ENCODE data around the gene ANAPC5. TPM values are rescaled to one million over a fixed set of nuclear protein-coding genes. Genes with fewer than 3 reads are reported as not detected.
"Not testable (repeated sequence)": the region's sequence is repeated elsewhere in the genome, so short reads cannot be mapped to it uniquely, and the experiment has no call there.

ANAPC5 gene
- total RNA-seq, 1 donor from 2014 or later: 53.4 TPM

DNA sequence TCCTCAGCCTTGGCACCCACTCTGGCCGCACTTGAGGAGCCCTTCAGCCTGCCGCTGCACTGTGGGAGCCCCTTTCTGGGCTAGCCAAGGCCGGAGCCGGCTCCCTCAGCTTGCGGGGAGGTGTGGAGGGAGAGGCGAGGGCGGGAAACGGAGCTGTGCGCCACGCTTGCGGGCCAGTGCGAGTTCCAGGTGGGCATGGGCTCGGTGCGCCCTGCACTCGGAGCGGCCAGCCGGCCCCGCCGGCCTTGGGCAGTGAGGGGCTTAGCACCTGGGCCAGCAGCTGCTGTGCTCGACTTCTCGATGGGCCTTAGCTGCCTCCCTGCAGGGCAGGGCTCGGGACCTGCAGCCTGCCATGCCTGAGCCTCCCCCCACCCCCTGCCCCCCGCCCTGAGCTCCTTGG is 22.1 kb upstream of the ANAPC5 start:
- DNase-seq (ENCODE audit: low spot score); intact Hi-C loops (cut with DNase I): not testable (repeated sequence)

DNA sequence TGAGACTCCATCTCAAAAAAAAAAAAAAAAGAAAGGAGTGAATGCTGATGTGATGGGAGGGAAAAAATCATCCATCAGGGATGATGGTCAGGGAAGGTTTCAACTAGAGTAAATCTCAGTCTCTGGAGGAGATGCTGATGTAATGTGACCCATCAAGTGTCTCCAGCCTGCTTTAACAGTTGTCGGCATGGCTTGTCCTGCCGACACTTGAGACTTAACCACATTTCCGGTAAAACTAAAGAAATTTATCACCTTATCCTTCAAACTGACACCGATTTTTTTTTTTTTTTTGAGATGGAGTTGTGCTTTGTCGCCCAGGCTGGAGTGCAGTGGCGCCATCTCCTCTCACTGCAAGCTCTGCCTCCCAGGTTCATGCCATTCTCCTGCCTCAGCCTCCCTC is 21.5 kb upstream of the ANAPC5 start:
- no peak for DNase-seq (ENCODE audit: low spot score)
- intact Hi-C loops (cut with DNase I): no loop called here

DNA sequence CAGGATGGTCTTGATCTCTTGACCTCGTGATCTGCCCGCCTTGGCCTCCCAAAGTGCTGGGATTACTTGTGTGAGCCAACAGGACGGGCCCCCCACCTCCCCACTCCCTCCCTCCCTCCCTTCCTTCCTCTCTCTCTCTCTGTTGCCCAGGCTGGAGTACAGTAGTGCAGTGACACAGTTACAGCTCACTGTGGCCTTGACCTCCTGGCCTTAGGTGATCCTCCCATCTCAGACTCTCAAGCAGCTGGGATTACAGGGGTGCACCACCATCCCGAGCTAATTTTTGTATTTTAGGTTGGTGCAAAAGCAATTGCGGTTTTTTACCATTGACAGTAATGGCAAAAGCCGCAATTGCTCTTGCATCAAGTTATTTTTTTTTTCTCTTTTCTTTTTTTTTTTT is 19.2 kb upstream of the ANAPC5 start:
- intact Hi-C loops (cut with DNase I): no loop called here
- DNase-seq (ENCODE audit: low spot score): no peak

DNA sequence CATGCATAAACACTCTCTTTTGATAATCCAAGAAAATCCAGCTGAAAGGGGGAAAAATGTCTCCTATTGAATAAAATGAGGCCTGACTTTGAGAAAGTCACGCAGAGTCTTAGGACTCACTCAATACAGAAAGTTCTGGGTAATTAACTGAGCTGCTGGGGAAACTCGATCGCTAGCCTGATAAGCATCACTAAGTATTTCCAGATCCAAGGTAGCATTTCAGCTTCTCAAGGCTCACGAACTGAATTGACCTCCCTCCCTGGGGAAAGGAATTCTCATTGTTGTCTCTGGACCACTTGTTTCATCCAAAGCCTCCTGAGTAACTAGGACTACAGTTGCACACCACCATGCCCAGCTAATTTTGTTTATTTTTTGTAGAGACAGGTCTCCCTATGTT is 13.8 kb upstream of the ANAPC5 start:
- no peak for DNase-seq (ENCODE audit: low spot score)
- intact Hi-C loops (cut with DNase I): no loop called here

DNA sequence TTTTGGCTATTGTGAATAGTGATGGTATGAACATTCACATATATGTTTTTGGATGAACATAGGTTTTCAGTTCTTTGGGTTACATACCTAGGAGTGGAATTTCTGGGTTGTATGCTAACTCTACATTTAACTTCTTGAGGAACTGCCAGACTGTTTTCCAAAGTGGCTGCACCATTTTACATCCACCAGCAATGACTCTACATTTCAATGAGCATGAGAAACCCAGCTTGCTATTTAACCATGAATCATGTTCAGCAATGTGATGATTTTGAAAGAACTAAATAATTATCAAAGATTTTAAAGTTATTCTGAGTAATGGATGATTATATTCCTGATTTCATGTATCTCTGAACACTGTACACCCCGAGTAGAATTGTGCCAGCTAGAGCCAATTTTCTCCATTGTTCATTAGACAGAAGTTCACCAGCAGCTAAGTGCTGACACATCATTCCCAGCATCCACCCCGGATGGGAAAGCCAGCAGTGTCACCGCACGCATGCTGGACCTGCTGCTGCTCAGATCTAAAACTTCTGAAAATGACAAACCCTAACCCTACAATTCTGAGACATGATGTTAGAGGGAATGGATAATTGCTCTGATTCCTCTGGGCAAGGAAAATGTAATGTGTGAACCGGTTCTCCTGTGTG is 13.3 kb upstream of the ANAPC5 start:
- intact Hi-C loops (cut with DNase I): no loop called here
- DNase-seq (ENCODE audit: low spot score): no peak

DNA sequence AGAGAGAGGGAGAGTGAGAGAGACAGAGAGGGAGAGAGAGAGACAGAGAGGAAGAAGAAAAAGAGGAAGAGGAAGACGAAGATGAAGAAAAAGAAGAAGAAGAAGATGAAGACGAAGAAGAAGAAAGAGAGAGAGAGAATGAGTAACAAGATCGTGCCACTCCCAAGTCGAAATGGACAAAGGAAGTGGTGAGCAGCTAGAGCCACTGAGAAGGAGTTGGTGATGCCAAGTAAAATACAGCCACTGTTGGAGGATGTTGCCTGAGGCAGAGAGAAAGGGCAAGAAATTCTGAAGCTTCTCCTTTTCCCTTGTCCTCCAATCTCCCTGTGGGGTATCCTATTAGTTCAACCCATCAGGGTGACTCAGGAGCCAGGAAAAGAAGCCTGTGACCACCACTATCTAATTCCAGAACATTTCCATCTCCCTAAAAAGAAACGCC is 12.5 kb upstream of the ANAPC5 start:
- no peak for DNase-seq (ENCODE audit: low spot score)
- intact Hi-C loops (cut with DNase I): no loop called here

DNA sequence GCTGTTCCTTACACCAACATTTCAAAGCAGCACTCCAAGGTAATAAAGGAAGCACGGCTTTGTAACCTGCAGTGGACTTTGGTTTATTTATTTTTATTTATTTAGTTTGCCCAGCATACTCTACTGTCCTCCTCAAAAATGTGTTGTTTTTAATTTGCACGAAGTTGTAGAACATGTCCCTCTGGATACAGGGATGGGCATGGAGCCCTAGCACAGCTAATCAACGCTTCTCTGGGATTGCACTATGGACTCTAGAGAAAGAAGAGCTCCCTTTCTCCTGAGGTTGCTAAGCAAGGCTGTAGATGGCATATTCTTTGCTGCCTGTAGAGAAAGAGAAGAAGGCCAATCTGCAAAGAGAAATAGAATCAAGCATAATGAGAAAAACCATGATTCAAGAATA is 5.9 kb upstream of the ANAPC5 start:
- no peak for DNase-seq (ENCODE audit: low spot score)
- intact Hi-C loops (cut with DNase I): no loop called here

DNA sequence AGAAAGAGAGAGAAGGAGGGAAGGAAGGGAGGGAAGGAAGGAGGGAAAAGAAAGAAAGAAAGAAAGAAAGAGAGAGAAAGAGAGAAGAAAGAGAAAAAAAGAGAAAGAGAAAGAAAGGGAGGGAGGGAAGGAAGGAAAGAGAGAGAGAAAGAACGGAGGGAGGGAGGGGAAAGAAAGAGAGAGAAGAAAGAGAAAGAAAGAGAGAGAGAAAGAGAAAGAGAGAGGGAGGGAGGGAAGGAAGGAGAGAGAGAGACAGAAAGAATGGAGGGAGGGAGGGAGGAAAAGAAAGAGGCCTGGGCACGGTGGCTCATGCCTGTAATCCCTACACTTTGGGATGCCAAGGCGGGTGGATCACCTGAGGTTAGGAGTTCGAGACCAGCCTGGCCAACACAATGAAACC is 5.1 kb upstream of the ANAPC5 start:
- intact Hi-C loops (cut with DNase I): no loop called here
- DNase-seq (ENCODE audit: low spot score): no peak

DNA sequence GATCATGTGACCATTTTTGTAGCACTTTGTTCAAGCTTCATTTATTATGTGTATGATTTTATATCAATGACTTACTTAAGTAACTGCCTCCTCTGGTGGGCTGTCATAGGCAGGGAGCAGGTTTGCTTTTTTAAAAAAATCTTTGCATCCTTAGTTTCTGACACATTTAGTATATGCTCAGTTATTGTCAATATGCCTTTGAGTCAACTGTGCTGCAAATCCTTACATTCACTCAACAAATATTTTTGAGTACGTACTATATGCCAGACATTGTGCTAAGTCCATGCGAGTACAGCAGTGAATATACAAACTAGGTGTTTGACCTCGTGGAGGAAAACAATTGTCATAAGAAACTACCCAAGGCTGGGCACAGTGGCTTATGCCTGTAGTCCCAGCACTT is 4.4 kb upstream of the ANAPC5 start:
- DNase-seq (ENCODE audit: low spot score): no peak
- intact Hi-C loops (cut with DNase I): no loop called here

DNA sequence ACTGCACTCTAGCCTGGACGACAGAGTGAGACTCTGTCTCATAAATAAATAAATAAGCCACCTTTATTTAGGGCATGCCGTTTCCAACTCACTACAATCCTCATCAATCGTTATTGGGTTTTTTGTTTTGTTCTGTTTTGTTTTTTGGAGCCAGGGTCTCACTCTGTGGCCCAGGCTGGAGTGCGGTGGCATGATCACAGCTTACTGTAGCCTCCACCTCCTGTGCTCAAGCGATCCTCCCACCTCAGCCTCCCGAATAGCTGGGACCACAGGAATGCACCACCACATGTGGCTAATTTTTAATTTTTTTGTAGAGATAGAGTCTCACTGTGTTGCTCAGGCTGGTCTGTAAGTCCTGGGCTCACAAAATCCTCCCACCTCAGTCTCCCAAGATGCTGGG is 3.6 kb upstream of the ANAPC5 start:
- no peak for DNase-seq (ENCODE audit: low spot score)
- intact Hi-C loops (cut with DNase I): no loop called here

DNA sequence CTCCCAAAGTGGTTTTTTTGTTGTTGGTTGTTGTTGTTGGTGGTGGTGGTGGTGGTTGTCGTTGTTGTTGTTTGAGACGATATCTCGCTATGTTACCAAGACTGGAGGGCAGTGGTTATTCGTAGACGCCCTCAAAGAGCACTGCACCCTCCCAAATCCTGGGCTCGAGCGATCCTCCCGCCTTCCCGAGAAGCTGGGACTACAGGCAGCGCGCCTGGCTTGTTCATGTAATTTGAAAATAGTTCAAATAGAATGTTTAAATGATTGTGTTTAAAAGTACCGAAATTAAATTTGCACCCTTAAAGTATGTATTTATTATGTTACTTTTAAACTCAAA is 439 bp upstream of the ANAPC5 start:
- DNase-seq (ENCODE audit: low spot score): peak; percentile 77
- intact Hi-C loops (cut with DNase I): loop anchor here (2.0 to 5.0 kb wide), 2 partner anchors 48 to 90 kb away; partner anchors contain the start of gene RNF34

DNA sequence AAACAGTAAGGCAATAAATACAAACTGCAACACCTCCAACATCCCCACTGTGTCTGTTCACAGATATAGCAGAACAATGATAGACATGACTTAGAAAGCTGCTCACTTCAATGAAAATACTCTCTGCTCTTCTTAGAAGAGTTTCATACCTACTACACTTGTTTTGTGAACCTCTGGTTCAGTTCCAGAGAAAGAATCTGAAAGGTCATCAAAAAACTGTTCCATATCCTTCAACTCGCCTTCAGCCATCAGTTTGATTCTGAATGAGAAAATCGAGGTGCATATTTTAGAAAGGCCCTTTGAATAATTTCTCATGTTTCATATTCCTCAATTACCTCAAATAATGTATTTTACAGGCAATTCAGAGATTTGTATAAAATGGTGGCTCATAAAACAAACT is 5.5 kb downstream of the ANAPC5 start:
- intact Hi-C loops (cut with DNase I): no loop called here
- DNase-seq (ENCODE audit: low spot score): no peak

DNA sequence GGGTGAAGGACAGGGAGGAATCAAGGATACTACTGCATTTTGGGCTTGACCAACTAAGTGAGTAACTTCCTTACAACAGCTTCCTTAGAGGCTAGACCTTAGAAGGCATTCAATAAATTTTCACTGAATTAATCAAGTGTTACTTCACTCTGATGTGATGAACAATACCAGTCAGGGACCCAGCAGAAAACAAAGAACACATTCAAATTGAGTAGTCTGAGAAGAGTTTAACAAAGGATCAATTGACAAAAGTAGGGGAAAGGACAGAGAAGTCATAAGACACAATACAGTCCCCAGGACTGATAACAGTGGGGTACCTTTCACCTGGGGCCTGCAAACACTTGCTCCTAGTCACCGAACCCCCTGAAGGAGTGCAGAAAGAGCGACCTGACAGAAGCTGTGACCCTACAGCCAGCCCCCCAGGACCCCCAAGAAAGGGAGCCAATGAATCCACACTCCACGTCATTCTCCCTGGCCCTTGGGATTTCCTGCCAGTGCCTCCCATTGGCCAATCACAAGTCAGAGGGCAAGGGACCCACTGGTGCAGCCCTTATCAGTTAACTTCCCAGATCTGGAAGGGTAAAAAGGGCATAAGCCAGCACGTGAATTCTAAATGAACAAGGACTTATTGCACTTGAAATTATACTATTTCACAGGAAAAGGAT is 6.9 kb downstream of the ANAPC5 start:
- no peak for DNase-seq (ENCODE audit: low spot score)
- intact Hi-C loops (cut with DNase I): no loop called here

DNA sequence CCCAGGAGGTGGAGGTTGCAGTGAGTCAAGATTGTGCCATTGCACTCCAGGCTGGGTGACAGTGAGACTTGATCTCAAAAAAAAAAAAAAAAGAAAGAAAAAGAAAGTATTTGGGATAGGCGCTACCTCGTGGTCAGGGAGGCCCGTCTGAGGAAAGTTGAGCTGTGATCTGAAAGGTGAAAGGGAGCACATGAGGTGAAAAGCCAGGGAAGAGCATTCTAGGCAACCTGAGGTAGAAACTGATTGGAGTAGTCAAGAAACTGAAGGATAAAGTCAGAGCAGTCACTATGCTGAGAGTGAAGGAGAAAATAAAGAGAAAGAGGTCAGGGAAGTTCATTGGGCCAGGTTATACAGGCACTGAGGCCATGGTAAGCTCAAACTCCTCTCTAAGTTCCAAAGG is 7.7 kb downstream of the ANAPC5 start:
- DNase-seq (ENCODE audit: low spot score): no peak
- intact Hi-C loops (cut with DNase I): no loop called here

DNA sequence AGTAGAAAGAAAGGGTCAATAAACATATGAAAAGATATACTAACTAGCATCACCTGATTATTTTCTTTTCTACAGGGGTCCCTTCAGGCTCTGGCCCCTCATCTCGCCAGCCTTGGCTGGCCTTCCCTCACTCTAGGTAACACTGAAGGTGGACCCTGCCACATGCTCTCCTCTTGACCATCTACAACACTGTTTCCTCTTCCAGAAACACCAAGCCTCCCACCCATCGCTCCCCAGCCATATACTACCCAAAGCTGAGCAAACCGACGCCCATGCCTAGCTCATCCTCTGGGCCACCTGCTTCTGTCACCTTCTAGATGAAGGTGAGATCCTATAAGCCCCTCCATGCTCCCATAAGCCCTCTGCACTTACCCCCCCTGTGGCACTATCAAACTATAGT is 14.8 kb downstream of the ANAPC5 start:
- no peak for DNase-seq (ENCODE audit: low spot score)
- intact Hi-C loops (cut with DNase I): no loop called here

DNA sequence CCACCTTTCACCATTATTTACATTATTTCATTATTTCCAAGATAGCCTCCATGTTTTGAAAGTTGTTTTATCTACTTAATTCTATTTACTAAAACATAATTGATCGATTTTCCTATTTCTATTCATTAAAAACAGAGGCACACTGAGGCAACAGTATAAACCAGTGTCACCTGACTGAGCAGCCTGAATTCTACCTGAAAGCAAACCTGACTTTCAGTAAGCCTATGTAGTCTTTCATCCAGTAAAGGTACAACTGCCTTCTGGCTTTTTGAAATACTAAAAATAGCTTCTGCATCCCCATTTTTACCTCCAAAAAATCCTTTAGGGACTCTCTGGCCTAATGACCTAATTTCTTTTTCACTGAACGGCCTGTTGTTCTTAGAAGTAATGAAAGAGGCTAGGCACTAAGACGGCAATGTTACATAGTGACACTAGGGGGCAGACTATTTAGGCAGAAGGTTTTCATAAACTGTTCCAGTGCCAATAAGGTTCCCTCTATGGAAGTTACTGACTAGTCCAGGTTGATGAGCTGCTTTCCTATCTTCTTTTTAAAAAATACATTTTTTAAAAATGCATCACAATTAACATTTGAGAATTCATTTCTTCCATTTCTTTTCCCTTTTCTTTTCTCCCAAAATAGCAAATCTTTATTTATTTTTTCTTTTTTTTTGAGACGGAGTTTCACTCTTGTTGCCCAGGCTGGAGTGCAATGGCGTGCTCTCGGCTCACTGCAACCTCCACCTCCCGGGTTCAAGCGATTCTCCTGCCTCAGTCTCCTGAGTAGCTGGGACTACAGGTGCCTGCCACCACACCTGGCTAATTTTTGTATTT is 17.5 kb downstream of the ANAPC5 start:
- intact Hi-C loops (cut with DNase I): loop anchor here (2.0 kb wide), 1 partner anchor 108 kb away; no protein-coding TSS in a partner anchor
- no peak for DNase-seq (ENCODE audit: low spot score)

DNA sequence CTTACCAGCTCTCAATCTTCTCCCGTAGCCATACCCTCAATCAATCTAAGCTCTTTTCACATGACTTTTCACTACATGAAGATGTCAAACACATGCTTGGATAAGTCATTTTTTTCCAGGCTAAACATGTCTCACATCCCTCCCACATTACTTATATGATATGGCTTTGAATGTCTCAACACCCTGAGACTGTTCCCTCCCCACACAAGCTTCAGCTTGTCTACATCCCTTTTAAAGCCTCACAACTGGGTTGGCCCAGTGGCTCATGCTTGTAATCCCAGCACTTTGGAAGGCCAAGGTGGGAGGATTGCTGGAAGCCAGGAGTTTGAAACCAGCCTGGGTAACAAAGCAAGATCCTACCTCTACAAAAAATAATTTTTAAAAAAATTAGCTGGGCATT is 18.5 kb downstream of the ANAPC5 start:
- DNase-seq (ENCODE audit: low spot score): no peak
- intact Hi-C loops (cut with DNase I): loop anchor here (2.0 kb wide), 1 partner anchor 109 kb away; no protein-coding TSS in a partner anchor

DNA sequence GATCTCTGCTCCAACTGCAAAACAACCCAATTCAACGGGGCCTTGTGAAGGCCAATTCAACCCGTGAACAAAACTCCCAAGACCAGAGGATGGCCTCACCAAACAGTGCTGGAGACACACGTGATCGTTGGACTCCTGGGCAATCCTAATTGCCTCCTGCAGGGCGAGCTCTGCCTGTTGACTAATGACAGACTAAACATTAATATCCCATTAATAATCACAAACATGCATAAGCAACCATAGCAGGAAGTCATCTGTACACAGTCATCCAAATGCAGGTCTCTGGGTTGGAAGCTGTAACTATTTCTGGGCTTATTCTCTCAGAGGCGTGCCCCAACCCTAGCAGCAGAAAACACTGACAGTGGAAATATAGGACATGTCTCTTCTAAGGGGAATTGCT is 21.0 kb downstream of the ANAPC5 start:
- intact Hi-C loops (cut with DNase I): no loop called here

DNA sequence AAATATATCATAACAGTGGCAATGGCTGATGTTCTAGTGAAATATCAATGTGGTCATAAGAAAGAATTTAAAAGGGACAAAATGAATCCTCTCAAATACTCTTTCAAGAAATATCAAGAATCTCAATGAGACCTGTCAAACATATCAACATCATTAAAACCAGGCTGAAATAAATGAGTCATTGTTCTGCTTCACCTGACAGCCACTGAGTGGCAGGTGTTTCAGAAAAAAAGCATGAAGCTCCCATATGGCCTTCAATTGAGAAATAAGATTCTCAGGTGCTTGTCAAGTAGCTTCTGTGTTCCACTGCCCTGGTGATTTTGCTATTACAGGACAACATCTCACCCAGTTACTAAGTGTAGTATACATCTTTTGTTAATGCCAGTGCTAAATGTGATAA is 21.5 kb downstream of the ANAPC5 start:
- intact Hi-C loops (cut with DNase I): no loop called here
- DNase-seq (ENCODE audit: low spot score): no peak

More for the DNA sequence above, 21.0 kb downstream of the ANAPC5 start:
- no peak for DNase-seq (ENCODE audit: low spot score)

DNA sequence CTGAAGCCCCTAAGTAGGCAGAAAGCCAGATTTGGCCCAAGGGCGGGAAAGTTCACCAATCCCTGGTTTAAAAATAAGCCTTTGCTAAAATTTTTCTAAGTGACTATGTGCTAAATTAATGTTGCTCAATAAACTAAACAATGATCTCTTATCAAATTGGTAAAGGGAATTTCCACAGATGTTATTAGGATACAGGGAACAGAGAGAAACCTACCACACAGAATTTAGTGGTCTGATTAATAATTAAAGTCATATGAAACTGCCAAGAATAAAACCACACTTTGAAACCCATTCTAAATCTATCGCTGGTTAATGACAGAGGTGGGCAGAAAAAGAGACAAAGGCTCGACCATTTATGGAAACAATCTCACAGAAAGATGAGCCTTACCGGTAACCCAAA is 22.0 kb downstream of the ANAPC5 start:
- intact Hi-C loops (cut with DNase I): no loop called here
- no peak for DNase-seq (ENCODE audit: low spot score)

DNA sequence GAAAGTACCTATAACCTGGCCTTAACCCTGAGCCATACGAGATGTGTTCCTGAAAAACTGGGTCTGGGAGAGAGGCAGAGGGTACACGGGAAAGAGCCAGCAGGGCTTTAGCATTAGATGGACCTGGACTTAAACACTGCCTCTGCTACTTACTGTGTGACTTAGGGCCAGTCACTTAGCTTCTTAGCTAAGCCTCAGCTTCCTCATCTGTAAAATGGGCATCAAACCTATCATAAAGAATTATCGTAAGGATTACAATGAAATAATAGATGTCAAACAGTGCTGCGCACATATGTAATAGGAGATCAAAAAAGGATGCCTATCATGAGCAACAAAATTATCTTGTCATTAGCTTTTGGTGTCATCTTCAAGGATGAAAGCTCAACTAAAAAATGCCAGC is 23.6 kb downstream of the ANAPC5 start:
- intact Hi-C loops (cut with DNase I): no loop called here
- no peak for DNase-seq (ENCODE audit: low spot score)

All from cardiac septum (tissue), 1 donor.